RWPE2 (cell line): ENCODE results near the gene HOXA13.

Source experiments
- ATAC-seq: fragments of 200-7000 bp; cut with Tn5 transposase; 3 replicates; pipeline ENCODE4 v1.9.1; 2021; ENCODE audit warnings: low read depth
- DNase-seq: peaks from one replicate; pipeline ENCODE4 v3.0.0-alpha.2; 2020; ENCODE audit warnings: low spot score
- H3K27ac ChIP-seq: fragments of 450-650 bp; 2 replicates; pipeline ENCODE4 v1.5.1; 2017; ENCODE audit warnings: mild to moderate bottlenecking; ENCODE audit not compliant: poor library complexity, severe bottlenecking
- H3K27me3 ChIP-seq: fragments of 250-450 bp; sonication (Bioruptor Pico); 2 replicates; pipeline ENCODE4 v1.5.1; 2021; ENCODE audit warnings: mild to moderate bottlenecking, moderate library complexity; ENCODE audit not compliant: insufficient read depth, poor library complexity, severe bottlenecking
- H3K36me3 ChIP-seq: fragments of 250-450 bp; sonication (Bioruptor Pico); 2 replicates; pipeline ENCODE4 v1.5.1; 2020; ENCODE audit warnings: low read depth, mild to moderate bottlenecking, moderate library complexity
- H3K4me1 ChIP-seq: fragments of 250-450 bp; sonication (Bioruptor Pico); 2 replicates; pipeline ENCODE4 v1.5.1; 2021; ENCODE audit warnings: mild to moderate bottlenecking, moderate library complexity; ENCODE audit not compliant: insufficient read depth, poor library complexity, severe bottlenecking
- H3K4me3 ChIP-seq: fragments of 250-450 bp; sonication (Bioruptor Pico); 2 replicates; pipeline ENCODE4 v1.5.1; 2021; ENCODE audit warnings: mild to moderate bottlenecking, moderate library complexity; ENCODE audit not compliant: severe bottlenecking
- H3K9me3 ChIP-seq: fragments of 250-450 bp; sonication (Bioruptor Pico); 2 replicates; pipeline ENCODE4 v1.5.1; 2021; ENCODE audit warnings: mild to moderate bottlenecking, moderate library complexity; ENCODE audit not compliant: severe bottlenecking
- CTCF ChIP-seq: fragments of 450-650 bp; IDR thresholded peaks from one replicate; pipeline ENCODE4 v1.5.1; 2017; ENCODE audit warnings: mild to moderate bottlenecking, moderate library complexity; ENCODE audit not compliant: poor library complexity, severe bottlenecking

Gene HOXA13

GRCh38 chr7:27148031-27148755 is 51.7 kb downstream of the HOXA13 start:
- H3K36me3 ChIP-seq: peaks cover 3% of the 10 kb centered on the region; the same call in 1 of the 2 replicates
- DNase-seq (no peak), ATAC-seq (peak; percentile 13)
- H3K4me1 ChIP-seq: peaks cover 9% of the 10 kb centered on the region
- H3K9me3 ChIP-seq: no peaks in the 10 kb centered on the region
- H3K4me3 ChIP-seq: peak overlapping the region; percentile 38
- H3K27ac ChIP-seq: peak overlapping the region; percentile 85
- no peaks in the 10 kb centered on the region for H3K27me3 ChIP-seq
- no peak for TF ChIP-seq CTCF

GRCh38 chr7:27147199-27148030 is 52.5 kb downstream of the HOXA13 start, which contains the start of gene HOXA6:
HOXA6 (minus strand) TSS chr7:27147774; CDS start chr7:27147749, 25 bp downstream.
- Histone ChIP-seq H3K36me3 (peaks cover 3% of the 10 kb centered on the region; the same call in 1 of the 2 replicates), H3K27me3 (no peaks in the 10 kb centered on the region), H3K4me1 (peaks cover 9% of the 10 kb centered on the region), H3K9me3 (no peaks in the 10 kb centered on the region), H3K27ac (peak within 1 kb of the TSS; percentile 85), H3K4me3 (peak within 1 kb of the TSS; percentile 38)
- no peak for DNase-seq
- ATAC-seq: no peak
- TF ChIP-seq CTCF: no peak

GRCh38 chr7:27146491-27147198 is 53.2 kb downstream of the HOXA13 start:
- Histone ChIP-seq H3K4me3 (no peak overlapping the region), H3K4me1 (peaks cover 9% of the 10 kb centered on the region), H3K9me3 (no peaks in the 10 kb centered on the region), H3K27me3 (no peaks in the 10 kb centered on the region), H3K36me3 (peaks cover 3% of the 10 kb centered on the region; the same call in 1 of the 2 replicates), H3K27ac (peak overlapping the region; percentile 85)
- no peak for ATAC-seq
- no peak for TF ChIP-seq CTCF
- DNase-seq: no peak

- Histone ChIP-seq H3K9me3 (no peaks in the 10 kb centered on the region), H3K27me3 (no peaks in the 10 kb centered on the region), H3K27ac (peak overlapping the region; percentile 85), H3K36me3 (peaks cover 3% of the 10 kb centered on the region; the same call in 1 of the 2 replicates), H3K4me3 (peak overlapping the region; percentile 6), H3K4me1 (peaks cover 9% of the 10 kb centered on the region)
- DNase-seq: no peak
- no peak for TF ChIP-seq CTCF
- no peak for ATAC-seq
Observed at GRCh38 chr7:27145914-27146412, 53.9 kb downstream of the HOXA13 start.
